ENCODE data around the gene NFYA.

Gene NFYA

GRCh38 chr6:41074692-41075436, 2.1 kb downstream of the NFYA start:
- no peaks in the 10 kb centered on the region for H3K27me3 Mint-ChIP-seq
- H3K4me1 Mint-ChIP-seq (ENCODE audit: low read depth): peaks cover 61% of the 10 kb centered on the region
- H3K27ac Mint-ChIP-seq: peak overlapping the region; percentile 98
- H3K9me3 Mint-ChIP-seq (ENCODE audit: low read depth): no peaks in the 10 kb centered on the region
- H3K36me3 Mint-ChIP-seq: peaks cover 14% of the 10 kb centered on the region
- H3K4me3 Mint-ChIP-seq: peak overlapping the region; percentile 99

- Mint-ChIP-seq H3K27ac (peak overlapping the region; percentile 98), H3K4me1 (ENCODE audit: low read depth) (peaks cover 65% of the 10 kb centered on the region), H3K9me3 (ENCODE audit: low read depth) (no peaks in the 10 kb centered on the region), H3K27me3 (no peaks in the 10 kb centered on the region), H3K4me3 (peak overlapping the region; percentile 99), H3K36me3 (peaks cover 20% of the 10 kb centered on the region)
These were observed 3.2 kb downstream of the NFYA start for GRCh38 chr6:41075651-41076626.

GRCh38 chr6:41077536-41077935, 4.8 kb downstream of the NFYA start:
- Mint-ChIP-seq H3K27me3 (no peaks in the 10 kb centered on the region), H3K9me3 (ENCODE audit: low read depth) (no peaks in the 10 kb centered on the region), H3K36me3 (peaks cover 24% of the 10 kb centered on the region), H3K4me3 (no peak overlapping the region), H3K4me1 (ENCODE audit: low read depth) (peaks cover 71% of the 10 kb centered on the region), H3K27ac (no peak overlapping the region)

GRCh38 chr6:41078101-41078500, 5.3 kb downstream of the NFYA start:
- Mint-ChIP-seq H3K36me3 (peaks cover 24% of the 10 kb centered on the region), H3K27ac (no peak overlapping the region), H3K4me1 (ENCODE audit: low read depth) (peaks cover 77% of the 10 kb centered on the region), H3K9me3 (ENCODE audit: low read depth) (no peaks in the 10 kb centered on the region), H3K27me3 (no peaks in the 10 kb centered on the region), H3K4me3 (no peak overlapping the region)

GRCh38 chr6:41079080-41079479, 6.3 kb downstream of the NFYA start:
- H3K27me3 Mint-ChIP-seq: no peaks in the 10 kb centered on the region
- H3K4me1 Mint-ChIP-seq (ENCODE audit: low read depth): peaks cover 79% of the 10 kb centered on the region
- H3K27ac Mint-ChIP-seq: peak overlapping the region; percentile 88
- peaks cover 22% of the 10 kb centered on the region for H3K36me3 Mint-ChIP-seq
- no peaks in the 10 kb centered on the region for H3K9me3 Mint-ChIP-seq (ENCODE audit: low read depth)
- no peak overlapping the region for H3K4me3 Mint-ChIP-seq

- Mint-ChIP-seq H3K4me1 (ENCODE audit: low read depth) (peaks cover 65% of the 10 kb centered on the region), H3K4me3 (peak overlapping the region; percentile 75), H3K36me3 (peaks cover 21% of the 10 kb centered on the region), H3K9me3 (ENCODE audit: low read depth) (no peaks in the 10 kb centered on the region), H3K27me3 (no peaks in the 10 kb centered on the region), H3K27ac (peak overlapping the region; percentile 92)
These were observed 7.8 kb downstream of the NFYA start for GRCh38 chr6:41080621-41081020.

- Mint-ChIP-seq H3K9me3 (ENCODE audit: low read depth) (no peaks in the 10 kb centered on the region), H3K27me3 (no peaks in the 10 kb centered on the region), H3K4me1 (ENCODE audit: low read depth) (peaks cover 55% of the 10 kb centered on the region), H3K4me3 (no peak overlapping the region), H3K27ac (no peak overlapping the region), H3K36me3 (peaks cover 23% of the 10 kb centered on the region)
These were observed 10.3 kb downstream of the NFYA start for GRCh38 chr6:41083072-41083471.

GRCh38 chr6:41085182-41085581, 12.4 kb downstream of the NFYA start:
- peaks cover 14% of the 10 kb centered on the region for H3K36me3 Mint-ChIP-seq
- H3K27ac Mint-ChIP-seq: no peak overlapping the region
- no peaks in the 10 kb centered on the region for H3K9me3 Mint-ChIP-seq (ENCODE audit: low read depth)
- H3K4me1 Mint-ChIP-seq (ENCODE audit: low read depth): peaks cover 37% of the 10 kb centered on the region
- H3K4me3 Mint-ChIP-seq: no peak overlapping the region
- H3K27me3 Mint-ChIP-seq: no peaks in the 10 kb centered on the region

- Mint-ChIP-seq H3K36me3 (peaks cover 18% of the 10 kb centered on the region), H3K9me3 (ENCODE audit: low read depth) (no peaks in the 10 kb centered on the region), H3K27me3 (no peaks in the 10 kb centered on the region)
These were observed 15.7 kb downstream of the NFYA start for GRCh38 chr6:41088451-41088850.

GRCh38 chr6:41090841-41091761, 18.3 kb downstream of the NFYA start:
- Mint-ChIP-seq H3K9me3 (ENCODE audit: low read depth) (no peaks in the 10 kb centered on the region), H3K36me3 (peaks cover 19% of the 10 kb centered on the region), H3K27me3 (no peaks in the 10 kb centered on the region), H3K27ac (no peak overlapping the region), H3K4me1 (ENCODE audit: low read depth) (peaks cover 7% of the 10 kb centered on the region), H3K4me3 (no peak overlapping the region)

More at GRCh38 chr6:41088451-41088850, 15.7 kb downstream of the NFYA start:
- no peak overlapping the region for H3K27ac Mint-ChIP-seq
- H3K4me3 Mint-ChIP-seq: no peak overlapping the region
- H3K4me1 Mint-ChIP-seq (ENCODE audit: low read depth): peaks cover 11% of the 10 kb centered on the region

- Mint-ChIP-seq H3K27ac (no peak overlapping the region), H3K4me3 (no peak overlapping the region), H3K36me3 (peaks cover 19% of the 10 kb centered on the region)
These were observed 19.8 kb downstream of the NFYA start for GRCh38 chr6:41092421-41093140.

GRCh38 chr6:41093729-41094128, 21.0 kb downstream of the NFYA start:
- Mint-ChIP-seq H3K4me1 (ENCODE audit: low read depth) (peaks cover 14% of the 10 kb centered on the region), H3K4me3 (no peak overlapping the region), H3K27ac (no peak overlapping the region), H3K36me3 (peaks cover 23% of the 10 kb centered on the region), H3K9me3 (ENCODE audit: low read depth) (no peaks in the 10 kb centered on the region), H3K27me3 (no peaks in the 10 kb centered on the region)

More at GRCh38 chr6:41092421-41093140, 19.8 kb downstream of the NFYA start:
- no peaks in the 10 kb centered on the region for H3K9me3 Mint-ChIP-seq (ENCODE audit: low read depth)
- peaks cover 5% of the 10 kb centered on the region for H3K4me1 Mint-ChIP-seq (ENCODE audit: low read depth)
- H3K27me3 Mint-ChIP-seq: no peaks in the 10 kb centered on the region

GRCh38 chr6:41097467-41098090, 24.8 kb downstream of the NFYA start:
- H3K27ac Mint-ChIP-seq: no peak overlapping the region
- H3K4me1 Mint-ChIP-seq (ENCODE audit: low read depth): peaks cover 22% of the 10 kb centered on the region
- no peaks in the 10 kb centered on the region for H3K9me3 Mint-ChIP-seq (ENCODE audit: low read depth)
- peaks cover 21% of the 10 kb centered on the region for H3K36me3 Mint-ChIP-seq
- H3K27me3 Mint-ChIP-seq: no peaks in the 10 kb centered on the region
- no peak overlapping the region for H3K4me3 Mint-ChIP-seq

All from activated naive CD8-positive, alpha-beta T cell (primary cell).